Measurements from ENCODE around the gene P4HA1.

DNA sequence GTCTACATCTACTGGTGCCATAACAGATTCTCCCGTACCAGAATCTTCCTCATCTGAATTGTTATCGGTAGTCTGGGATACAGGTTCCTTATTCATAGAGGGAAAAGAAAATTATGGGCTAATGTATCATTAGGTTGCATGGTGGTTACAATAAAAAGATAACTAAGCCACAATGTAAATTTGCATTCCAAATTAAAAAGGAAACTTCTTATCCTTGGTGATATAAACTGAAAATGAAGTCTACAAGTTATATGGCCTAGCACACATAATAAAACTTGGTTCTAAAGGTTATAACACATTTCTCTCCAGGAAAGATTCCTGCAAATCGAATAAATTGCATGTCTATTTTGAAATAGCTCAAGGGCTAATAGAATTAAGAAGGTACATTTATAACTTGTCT is 38.1 kb upstream of the P4HA1 start:
- no peak for TF ChIP-seq POLR2A (IDR thresholded peaks at IDR 0.05)
- TF ChIP-seq, protein P1, sequence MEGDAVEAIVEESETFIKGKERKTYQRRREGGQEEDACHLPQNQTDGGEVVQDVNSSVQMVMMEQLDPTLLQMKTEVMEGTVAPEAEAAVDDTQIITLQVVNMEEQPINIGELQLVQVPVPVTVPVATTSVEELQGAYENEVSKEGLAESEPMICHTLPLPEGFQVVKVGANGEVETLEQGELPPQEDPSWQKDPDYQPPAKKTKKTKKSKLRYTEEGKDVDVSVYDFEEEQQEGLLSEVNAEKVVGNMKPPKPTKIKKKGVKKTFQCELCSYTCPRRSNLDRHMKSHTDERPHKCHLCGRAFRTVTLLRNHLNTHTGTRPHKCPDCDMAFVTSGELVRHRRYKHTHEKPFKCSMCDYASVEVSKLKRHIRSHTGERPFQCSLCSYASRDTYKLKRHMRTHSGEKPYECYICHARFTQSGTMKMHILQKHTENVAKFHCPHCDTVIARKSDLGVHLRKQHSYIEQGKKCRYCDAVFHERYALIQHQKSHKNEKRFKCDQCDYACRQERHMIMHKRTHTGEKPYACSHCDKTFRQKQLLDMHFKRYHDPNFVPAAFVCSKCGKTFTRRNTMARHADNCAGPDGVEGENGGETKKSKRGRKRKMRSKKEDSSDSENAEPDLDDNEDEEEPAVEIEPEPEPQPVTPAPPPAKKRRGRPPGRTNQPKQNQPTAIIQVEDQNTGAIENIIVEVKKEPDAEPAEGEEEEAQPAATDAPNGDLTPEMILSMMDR (IDR thresholded peaks at IDR 0.05 in 8 of 11, conservative IDR thresholded peaks at IDR 0.05 in 3 of 11), result no peak
- no peak for TF ChIP-seq POLR2AphosphoS5 (IDR thresholded peaks at IDR 0.05)

All from spleen (tissue), 7 donors.